ENCODE data around the gene ANKK1.

Gene ANKK1

DNA sequence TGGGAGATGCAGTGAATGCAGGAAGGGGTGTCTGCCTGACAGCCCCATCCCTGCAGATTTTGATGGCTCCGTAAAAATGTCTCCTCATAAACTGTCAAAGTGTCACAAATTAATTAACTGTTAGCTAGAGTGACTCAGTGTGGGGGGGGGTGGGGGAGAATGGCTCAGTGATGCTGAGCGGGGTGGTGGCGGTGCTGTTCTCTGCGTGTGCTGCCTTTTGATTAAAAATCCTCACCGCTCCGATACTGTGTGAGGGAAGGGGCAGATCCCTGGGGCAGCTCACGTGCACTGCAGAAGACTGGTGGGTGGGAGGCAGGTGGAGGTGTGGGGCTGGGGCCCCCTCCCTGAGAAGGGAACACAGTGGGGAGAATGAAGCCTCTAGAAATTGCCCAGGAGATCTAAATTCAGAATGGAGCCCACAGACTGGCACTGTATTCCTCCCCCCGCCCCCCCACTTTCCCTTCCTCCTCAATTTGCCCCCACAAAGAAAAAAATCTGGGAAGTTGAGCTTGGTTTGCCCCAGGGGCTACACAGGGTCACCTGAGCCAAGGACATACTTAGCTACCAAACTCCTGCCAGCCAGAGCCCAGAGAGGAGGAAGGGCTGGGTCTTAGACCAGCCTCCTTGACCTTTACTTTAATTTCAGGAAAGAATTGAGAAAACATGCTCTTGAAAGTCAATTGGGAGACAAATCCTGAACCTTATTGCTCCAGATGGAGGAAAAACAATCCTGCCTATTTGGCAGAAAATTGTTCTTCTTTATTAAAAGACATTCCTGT, 47.8 kb downstream of the ANKK1 start:
- H3K4me2 ChIP-seq: no peak overlapping the region
- no peak overlapping the region for H2AFZ ChIP-seq (ENCODE audit: low read depth)

GRCh38 chr11:113436672-113437252, 49.2 kb downstream of the ANKK1 start:
- Histone ChIP-seq H4K20me1 (ENCODE audit: insufficient read depth) (no peaks in the 10 kb centered on the region), H3K9ac (no peak overlapping the region), H3K4me2 (no peak overlapping the region), H3K4me3 (IDR thresholded peaks at IDR 0.05; ENCODE audit: insufficient read depth, low read depth, low read length) (no peak overlapping the region), H3K27ac (no peak overlapping the region), H2AFZ (ENCODE audit: low read depth) (no peak overlapping the region), H3K79me2 (ENCODE audit: insufficient read depth, low read depth) (no peaks in the 10 kb centered on the region), H3K36me3 (ENCODE audit: insufficient read depth) (no peaks in the 10 kb centered on the region), H3K27me3 (ENCODE audit: insufficient read depth, low read depth) (no peaks in the 10 kb centered on the region), H3K4me1 (ENCODE audit: low read depth, poor library complexity, severe bottlenecking) (no peaks in the 10 kb centered on the region)
- TF ChIP-seq, protein P1, sequence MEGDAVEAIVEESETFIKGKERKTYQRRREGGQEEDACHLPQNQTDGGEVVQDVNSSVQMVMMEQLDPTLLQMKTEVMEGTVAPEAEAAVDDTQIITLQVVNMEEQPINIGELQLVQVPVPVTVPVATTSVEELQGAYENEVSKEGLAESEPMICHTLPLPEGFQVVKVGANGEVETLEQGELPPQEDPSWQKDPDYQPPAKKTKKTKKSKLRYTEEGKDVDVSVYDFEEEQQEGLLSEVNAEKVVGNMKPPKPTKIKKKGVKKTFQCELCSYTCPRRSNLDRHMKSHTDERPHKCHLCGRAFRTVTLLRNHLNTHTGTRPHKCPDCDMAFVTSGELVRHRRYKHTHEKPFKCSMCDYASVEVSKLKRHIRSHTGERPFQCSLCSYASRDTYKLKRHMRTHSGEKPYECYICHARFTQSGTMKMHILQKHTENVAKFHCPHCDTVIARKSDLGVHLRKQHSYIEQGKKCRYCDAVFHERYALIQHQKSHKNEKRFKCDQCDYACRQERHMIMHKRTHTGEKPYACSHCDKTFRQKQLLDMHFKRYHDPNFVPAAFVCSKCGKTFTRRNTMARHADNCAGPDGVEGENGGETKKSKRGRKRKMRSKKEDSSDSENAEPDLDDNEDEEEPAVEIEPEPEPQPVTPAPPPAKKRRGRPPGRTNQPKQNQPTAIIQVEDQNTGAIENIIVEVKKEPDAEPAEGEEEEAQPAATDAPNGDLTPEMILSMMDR (conservative IDR thresholded peaks at IDR 0.05; ENCODE audit: low read depth, low read length): no peak

More for the DNA sequence above, 47.8 kb downstream of the ANKK1 start:
- no peak overlapping the region for H3K4me3 ChIP-seq (IDR thresholded peaks at IDR 0.05; ENCODE audit: insufficient read depth, low read depth, low read length)
- no peaks in the 10 kb centered on the region for H3K36me3 ChIP-seq (ENCODE audit: insufficient read depth)
- H3K4me1 ChIP-seq (ENCODE audit: low read depth, poor library complexity, severe bottlenecking): no peaks in the 10 kb centered on the region
- TF ChIP-seq, protein P1 (conservative IDR thresholded peaks at IDR 0.05; ENCODE audit: low read depth, low read length): no peak
- no peak overlapping the region for H3K9ac ChIP-seq
- no peak overlapping the region for H3K27ac ChIP-seq
- no peaks in the 10 kb centered on the region for H3K27me3 ChIP-seq (ENCODE audit: insufficient read depth, low read depth)
- no peaks in the 10 kb centered on the region for H3K79me2 ChIP-seq (ENCODE audit: insufficient read depth, low read depth)
- H4K20me1 ChIP-seq (ENCODE audit: insufficient read depth): no peaks in the 10 kb centered on the region

- TF ChIP-seq, protein P1 (conservative IDR thresholded peaks at IDR 0.05; ENCODE audit: low read depth, low read length): no peak
- H3K79me2 ChIP-seq (ENCODE audit: insufficient read depth, low read depth): no peaks in the 10 kb centered on the region
- H3K4me2 ChIP-seq: no peak overlapping the region
- no peak overlapping the region for H2AFZ ChIP-seq (ENCODE audit: low read depth)
- H3K36me3 ChIP-seq (ENCODE audit: insufficient read depth): no peaks in the 10 kb centered on the region
- H3K9ac ChIP-seq: no peak overlapping the region
- no peaks in the 10 kb centered on the region for H4K20me1 ChIP-seq (ENCODE audit: insufficient read depth)
- no peak overlapping the region for H3K27ac ChIP-seq
- H3K4me3 ChIP-seq (IDR thresholded peaks at IDR 0.05; ENCODE audit: insufficient read depth, low read depth, low read length): no peak overlapping the region
- H3K27me3 ChIP-seq (ENCODE audit: insufficient read depth, low read depth): no peaks in the 10 kb centered on the region
- no peaks in the 10 kb centered on the region for H3K4me1 ChIP-seq (ENCODE audit: low read depth, poor library complexity, severe bottlenecking)
These were observed 53.2 kb downstream of the ANKK1 start for GRCh38 chr11:113440816-113441215.

DNA sequence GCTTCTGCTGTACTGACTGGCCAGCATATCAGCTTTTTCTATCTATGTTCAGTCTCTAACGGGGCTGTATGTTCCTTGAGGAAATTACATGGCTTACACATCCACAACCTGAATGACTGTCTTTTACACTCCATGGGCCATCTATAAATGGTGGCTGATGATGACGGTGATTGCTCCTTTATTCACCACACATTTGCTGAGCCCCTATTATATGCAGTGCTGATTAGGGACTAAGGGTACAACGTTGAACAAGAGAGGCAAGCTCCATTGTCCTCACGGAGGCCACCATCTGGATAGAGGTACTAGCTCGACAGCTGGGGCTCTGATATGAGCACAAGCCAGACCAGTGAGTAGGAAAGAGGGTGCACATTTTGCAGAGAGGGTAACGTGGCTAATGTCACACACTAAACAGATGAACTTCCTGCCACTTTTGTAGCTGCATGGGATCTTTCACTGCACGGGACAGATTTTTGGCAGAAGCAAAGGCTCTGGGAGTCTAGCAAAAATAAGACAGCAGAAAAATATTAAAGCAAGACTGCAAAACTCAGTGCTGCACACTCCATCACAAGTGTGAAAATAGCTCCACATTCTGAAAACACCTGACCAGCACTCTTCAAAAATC, 57.0 kb downstream of the ANKK1 start:
- H3K27ac ChIP-seq: no peak overlapping the region
- no peak overlapping the region for H3K4me2 ChIP-seq
- no peak overlapping the region for H3K9ac ChIP-seq
- H2AFZ ChIP-seq (ENCODE audit: low read depth): no peak overlapping the region
- TF ChIP-seq, protein P1 (conservative IDR thresholded peaks at IDR 0.05; ENCODE audit: low read depth, low read length): no peak
- H3K79me2 ChIP-seq (ENCODE audit: insufficient read depth, low read depth): no peaks in the 10 kb centered on the region
- no peaks in the 10 kb centered on the region for H3K4me1 ChIP-seq (ENCODE audit: low read depth, poor library complexity, severe bottlenecking)
- no peaks in the 10 kb centered on the region for H4K20me1 ChIP-seq (ENCODE audit: insufficient read depth)
- no peak overlapping the region for H3K4me3 ChIP-seq (IDR thresholded peaks at IDR 0.05; ENCODE audit: insufficient read depth, low read depth, low read length)
- H3K27me3 ChIP-seq (ENCODE audit: insufficient read depth, low read depth): no peaks in the 10 kb centered on the region
- H3K36me3 ChIP-seq (ENCODE audit: insufficient read depth): no peaks in the 10 kb centered on the region

Measured in KMS-11 (cell line).